GM21360 (cell line): Measurements from ENCODE around the gene RNF157.

Experiments used
- ATAC-seq: cut with Tn5 transposase; IDR thresholded peaks from one replicate; pipeline ENCODE4 v1.9.1; 2021; ENCODE audit warnings: mild to moderate bottlenecking, moderate library complexity; ENCODE audit not compliant: unreplicated experiment

RNF157 gene

DNA sequence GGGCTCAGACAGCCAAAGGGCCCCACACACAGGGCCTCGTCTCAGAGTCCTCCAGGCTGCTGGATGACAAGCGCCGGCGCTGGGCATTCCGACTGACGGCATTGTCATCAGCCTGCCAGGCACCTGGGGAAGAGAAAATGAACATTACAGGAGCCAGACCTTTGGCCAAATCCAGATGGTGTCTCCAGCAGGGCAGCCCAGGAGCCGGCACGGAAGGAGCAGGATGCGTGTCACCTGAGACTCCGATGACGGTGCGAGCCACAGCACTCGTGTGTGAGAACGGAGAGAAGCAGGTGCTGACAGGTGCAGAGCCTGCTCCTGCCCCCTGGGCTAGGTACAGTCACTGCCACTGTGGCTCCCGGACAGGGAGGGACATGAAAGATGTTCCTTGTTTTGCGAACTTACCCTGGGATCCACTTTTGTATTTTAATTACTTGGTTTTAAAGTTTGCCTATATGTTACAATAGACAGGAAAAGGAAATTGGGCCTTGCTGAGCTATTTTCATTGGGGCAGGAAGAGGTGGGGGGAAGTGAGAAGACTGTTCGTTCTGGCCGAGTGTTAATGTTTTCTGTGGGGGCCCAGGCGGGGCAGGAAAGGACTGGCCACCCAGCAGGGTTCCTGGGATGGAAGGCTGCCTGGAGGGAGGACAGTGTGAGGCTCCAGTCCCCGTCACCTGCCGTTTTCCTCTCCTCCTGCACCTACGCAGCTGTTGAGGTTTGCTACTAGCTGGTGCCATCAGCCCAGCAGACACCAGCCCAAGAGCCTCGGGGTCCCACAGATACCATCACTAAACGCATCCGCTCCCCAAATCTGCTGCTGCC lies 94.9 kb downstream of the RNF157 start:
- ATAC-seq: no peak

DNA sequence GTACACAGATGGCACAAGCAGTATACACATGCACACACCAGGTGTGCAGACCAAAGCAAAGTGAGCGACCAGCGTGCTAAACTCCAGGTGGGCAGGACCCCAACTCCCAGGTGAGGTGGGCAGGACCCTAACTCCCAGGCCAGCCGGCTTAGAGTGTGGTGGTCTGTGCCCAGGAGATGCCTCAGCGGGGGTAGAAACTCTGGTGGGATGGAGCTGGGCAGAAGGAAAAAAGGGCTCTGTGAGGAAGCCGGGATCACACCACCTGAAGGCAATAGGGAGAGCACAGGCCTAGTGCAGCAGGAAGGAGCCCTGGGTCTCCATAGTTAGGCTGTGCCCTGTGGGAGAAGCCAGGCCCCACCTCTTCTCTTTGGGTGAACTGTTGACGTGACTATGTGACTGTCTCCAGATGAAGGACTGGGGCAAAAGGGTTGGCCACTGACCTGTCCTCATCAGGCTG lies 97.7 kb downstream of the RNF157 start:
- ATAC-seq: no peak

DNA sequence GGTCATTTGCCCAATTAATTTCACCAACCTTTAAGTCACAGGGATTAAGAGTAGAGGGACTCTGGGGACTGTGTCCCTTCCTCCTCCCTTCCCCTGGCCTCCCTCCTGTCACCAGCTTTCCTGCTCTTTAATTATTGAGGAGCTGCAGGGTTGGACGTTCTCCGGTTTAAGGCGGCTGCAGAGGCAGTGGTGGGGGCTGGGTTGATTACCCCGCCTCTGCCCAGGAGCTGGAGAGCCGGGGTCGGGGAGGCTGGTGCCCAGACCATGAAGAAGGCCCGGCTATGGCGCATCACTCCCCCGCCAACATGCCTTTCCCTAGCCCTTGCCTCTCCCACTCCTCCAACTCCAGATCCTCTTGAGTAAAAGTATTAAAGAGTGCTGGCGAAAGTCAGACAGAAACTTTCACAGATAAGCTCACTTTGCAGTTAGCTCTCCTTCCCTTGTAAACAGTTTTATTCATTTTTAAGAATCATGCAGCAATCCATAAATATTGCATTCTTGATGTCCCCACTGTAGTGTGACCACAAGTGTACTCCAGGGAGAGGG lies 98.2 kb downstream of the RNF157 start:
- no peak for ATAC-seq

DNA sequence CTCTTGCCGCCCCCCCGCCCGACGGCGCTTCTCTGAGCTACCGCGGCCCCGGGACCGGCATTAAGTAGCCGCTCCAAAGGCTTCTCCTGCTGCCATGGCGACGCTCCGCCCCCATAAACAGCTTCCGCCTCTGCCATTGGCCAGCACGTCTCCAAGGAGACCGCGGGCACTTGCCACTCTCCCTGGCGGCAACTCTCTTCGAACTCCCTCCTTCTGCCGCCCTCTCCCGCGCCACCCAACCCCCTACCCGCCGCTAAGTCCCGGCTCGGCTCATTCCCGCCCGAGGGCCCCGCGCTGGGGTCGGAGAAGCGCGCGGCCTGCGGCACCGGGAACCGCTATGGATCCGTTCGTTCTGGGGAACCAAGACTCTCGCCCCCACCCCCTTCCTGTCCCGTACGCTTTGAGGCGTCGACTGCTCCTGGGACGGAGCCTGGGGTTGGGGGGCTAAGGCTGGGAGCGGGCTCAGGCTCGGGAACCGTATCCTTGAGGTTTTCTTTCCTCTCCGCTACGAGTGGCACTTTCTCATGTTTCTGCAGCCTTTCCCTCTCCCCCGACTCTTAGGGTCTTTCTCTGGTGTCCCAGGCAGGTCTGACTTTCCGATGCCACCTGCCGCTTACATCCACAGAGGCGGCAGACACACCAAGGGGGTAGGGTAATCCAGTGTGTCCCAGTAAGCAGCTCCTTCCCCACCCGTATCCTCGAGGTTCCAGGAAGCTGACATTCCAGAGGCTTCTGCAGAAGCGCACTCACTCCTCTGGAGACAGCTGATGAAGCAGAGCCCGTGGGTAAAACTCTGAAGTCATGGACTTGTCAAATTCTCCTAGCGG lies 98.9 kb downstream of the RNF157 start, which contains the start of gene FOXJ1:
TSS of gene FOXJ1 (minus strand) at position 34 of the 827 bp plus-strand sequence. CDS start 850 bp downstream, outside the sequence.
- no peak for ATAC-seq

DNA sequence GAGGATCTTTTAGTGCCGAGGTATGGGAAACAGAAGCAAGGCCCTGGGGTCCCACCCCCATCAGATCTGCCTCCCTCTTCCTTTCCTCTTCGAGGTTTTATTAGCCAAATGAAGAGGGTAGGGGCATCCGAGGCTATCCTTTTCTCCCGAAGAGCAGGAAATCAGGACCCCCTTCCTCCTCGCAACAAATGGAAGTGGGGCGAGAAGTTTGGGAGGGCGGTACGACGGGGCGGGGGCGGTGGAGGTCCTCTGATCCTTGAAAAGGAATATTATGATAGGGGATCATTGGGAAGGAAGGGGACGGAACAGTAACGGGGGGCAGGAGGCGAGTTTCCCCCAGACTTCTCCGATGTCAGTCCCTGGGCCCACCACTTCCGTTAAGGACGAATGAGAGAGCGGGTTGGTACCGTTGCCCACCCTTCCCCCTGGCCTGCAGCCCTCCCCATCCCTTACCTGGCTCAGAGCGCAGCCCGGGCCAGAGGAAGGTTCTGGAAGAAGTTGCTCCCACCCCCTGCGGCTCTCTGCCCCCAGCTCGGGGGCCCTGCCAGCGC lies 99.6 kb downstream of the RNF157 start:
- no peak for ATAC-seq

DNA sequence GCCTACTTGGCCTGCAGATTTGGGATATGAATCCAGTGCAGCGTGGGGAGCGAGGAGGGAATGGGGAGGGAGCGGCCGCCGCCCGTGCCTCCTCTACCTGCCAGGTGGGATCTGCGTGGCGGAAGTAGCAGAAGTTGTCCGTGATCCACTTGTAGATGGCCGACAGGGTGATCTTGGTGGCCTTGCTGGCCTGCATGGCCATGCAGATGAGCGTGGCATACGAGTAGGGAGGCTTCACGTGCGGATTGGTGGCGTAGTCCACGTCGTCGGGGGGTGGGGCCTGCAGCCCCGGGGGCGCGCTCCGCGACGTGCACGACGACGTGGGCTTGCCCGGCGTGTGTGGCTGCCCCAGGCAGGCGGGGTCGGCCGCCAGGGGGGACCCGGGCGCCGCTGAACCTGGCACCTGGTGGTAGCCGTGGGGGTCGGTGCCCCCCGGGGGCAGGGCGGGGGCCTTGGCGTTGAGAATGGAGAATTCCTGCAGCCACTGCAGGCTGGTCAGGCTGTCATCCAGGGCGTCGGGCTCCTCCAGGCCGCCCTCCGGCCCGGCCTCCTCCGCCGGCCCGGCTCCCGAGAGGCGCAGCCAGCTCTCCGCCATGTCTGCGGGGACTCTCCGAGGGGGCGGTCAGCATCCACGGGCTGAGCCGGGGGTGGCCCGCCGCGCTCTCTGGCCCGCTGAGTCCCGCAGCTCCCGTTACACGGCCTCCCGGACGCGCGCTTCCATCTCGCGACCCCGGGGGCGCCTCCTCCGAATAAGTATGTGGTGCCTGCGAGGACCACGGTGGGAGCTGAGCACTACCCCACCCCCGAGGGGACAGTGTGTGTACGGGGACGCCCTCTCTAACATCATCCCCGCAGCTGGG lies 100.3 kb downstream of the RNF157 start:
- ATAC-seq: no peak

DNA sequence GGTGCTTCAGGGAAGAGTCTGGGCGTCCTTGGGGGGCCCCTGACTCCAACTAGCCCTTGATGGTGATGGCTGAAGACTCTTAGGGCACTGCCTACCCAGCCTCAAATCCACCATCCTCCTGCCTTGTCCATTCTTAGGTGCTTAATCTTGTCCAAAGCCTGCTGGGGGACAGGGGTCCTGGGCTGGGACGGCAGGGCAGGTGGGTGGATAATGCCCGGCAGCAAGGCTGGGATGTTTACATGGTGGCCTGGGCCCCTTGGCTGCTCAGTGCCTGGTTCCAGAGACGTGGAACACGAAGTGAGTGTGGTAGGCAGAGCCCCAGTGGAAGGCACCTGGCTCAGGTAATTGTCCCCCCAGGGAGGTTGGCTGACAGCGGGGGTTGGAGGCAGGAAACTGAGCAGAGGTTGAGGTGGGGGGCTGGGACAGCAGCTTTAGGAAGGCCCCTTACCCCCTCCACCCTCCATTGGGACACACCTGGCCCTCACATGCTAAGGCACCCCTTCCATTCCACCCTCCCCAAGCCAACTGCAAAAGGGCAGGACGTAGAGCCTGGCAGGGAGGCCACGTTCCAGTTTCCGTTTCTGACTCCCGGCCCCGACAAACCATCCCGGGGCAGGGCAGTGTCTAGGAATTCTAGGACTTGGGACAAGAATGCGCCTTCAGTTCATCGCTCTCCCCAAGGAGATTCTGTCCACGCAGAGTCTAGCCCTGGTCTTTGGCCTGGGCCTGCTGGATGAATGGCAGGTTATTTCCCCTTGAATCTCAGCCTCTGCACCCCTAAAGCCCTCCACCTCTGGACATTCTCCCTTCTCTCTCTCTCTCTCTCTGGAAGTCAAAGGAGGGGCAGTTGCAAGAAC lies 101.2 kb downstream of the RNF157 start:
- ATAC-seq: no peak

DNA sequence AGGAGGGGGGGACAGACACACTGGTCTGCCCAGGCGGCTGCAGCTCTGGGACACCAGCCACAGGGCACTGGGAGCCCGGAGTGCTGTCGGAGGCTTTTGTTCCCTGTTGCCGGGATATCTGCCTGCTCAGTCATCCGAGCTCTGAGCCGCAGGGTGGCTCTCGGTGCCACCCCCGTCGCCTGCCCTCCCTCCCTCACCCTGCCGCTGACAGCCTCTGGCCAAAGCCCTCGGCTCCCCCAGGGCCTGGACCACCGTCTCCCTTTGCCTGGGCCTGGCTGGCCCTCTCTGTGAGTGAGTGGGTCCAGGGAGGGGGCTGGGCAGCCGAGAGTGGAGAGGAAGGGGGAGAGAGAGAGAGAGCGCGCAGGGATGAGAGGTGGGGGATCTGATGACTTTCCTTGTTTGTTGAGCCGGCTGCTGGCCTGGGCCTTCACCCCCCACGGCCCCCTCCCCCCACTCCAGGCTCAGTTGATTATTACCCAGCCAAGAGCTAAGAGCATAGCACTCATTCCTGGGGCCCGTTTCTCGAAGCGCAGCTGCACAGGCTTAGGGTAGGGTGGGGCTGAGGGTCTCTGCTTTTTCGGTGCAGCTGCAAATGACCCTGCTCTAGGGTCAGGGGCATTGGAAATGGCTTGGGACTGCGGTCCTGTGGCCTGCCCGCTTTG lies 101.9 kb downstream of the RNF157 start:
- no peak for ATAC-seq

DNA sequence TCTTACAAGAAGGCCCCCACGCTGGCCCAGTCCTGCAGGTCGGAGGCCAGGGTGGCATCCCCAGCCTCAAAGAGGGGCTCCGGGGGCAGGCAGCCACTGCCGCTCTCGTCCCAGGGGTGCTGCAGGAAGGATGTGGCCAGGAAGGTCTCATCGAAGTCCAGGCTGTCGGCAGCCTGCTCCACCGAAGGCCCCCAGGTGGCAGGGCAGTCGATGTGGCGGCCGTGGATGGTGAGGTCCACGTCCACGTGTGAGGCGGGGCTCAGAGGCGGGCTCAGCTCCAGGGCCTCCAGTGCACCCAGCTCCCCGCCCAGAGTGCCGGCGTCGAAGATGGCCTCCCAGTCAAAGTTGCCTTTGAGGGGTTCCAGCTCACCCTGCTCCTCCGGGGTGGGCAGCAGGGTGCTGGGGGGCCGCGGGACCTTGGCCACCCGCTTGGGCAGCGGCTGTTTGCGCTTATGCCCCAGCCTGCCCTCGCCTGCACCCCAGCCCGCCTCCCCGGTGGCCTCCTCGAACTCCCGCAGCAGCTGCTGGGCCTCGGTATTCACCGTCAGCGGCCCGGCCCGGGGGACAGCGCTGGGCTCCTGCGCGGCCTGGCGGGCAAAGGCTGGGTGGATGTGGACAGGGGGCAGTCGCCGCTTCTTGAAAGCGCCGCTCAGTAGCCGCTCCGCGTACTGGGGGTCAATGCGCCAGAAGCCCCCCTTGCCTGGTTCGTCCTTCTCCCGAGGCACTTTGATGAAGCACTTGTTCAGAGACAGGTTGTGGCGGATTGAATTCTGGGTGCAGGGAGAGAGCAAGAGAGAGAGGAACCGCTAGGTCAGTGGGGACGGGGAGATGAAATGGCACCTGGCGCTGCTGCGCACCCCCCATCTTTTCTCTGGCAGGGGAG lies 102.7 kb downstream of the RNF157 start:
- ATAC-seq: no peak

DNA sequence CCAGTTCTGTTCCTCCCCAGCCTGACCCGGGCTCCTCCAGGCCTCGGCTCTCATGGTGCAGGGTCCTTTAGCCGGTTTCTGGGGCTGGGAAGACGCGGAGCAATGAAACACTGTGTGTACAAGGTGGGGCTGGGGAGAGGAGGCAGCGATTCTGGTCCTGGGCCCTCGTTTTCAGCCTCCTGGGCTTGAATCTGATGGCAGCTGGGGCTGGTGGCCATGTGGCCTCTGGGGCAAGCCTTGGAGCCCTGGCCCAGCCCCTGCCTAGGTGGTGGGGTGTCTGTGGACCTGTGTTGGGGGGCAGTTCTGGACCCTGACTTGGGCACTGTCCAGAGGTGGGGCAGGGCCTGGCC lies 103.3 kb downstream of the RNF157 start:
- no peak for ATAC-seq

DNA sequence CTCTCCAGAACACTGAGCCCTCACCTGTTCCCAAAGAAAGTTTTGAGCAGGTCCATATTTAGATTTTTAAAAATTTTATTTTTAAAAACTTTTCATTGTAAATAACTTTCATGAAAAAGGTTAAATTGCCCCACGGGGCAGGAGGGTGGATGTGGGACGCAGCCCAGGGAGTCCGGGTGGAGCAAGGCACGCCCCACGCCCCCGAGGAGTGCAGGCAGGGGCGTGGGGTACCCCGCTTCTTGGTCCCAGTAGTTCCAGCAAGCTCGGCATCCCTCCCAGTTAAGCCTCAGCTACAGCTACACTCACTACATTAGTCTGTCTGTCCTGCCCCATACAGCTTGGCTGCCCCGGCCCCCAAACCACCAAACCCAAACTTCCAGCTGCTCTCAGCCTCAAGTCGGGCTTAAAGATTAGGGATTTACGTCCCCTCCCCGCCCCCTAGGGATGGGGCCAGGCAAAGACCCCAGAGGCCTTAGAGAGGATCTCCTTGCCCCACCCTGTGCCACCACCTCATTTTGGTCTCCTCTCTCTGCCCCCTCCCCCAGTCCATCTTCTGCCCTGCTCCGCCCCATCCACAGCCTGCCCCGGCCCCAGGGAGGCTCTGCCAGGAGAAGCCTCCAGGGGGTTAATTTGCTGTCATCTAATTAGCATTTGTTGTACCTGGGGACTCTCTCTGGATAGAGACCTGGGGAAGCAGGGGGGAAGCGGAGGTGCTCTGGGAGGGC lies 103.9 kb downstream of the RNF157 start:
- no peak for ATAC-seq

DNA sequence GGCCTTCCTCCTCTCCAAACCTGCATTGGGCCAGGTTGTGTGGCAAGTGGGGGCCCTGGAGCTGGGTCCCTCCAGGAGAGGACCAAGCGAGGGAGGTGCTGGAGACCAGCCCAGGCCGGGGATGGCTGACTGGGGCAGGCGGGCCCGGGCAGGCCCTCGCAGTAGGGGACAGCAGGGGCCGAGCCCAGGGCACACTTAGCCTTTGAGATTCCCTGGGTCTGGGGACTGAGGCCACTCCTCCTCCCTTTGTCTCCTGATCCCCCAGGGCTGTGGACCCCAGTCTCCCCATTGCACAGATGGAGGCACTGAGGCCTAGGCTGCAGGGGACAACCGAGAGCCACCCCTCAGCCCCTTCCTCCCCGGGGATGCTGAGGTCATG lies 104.5 kb downstream of the RNF157 start:
- ATAC-seq: no peak

DNA sequence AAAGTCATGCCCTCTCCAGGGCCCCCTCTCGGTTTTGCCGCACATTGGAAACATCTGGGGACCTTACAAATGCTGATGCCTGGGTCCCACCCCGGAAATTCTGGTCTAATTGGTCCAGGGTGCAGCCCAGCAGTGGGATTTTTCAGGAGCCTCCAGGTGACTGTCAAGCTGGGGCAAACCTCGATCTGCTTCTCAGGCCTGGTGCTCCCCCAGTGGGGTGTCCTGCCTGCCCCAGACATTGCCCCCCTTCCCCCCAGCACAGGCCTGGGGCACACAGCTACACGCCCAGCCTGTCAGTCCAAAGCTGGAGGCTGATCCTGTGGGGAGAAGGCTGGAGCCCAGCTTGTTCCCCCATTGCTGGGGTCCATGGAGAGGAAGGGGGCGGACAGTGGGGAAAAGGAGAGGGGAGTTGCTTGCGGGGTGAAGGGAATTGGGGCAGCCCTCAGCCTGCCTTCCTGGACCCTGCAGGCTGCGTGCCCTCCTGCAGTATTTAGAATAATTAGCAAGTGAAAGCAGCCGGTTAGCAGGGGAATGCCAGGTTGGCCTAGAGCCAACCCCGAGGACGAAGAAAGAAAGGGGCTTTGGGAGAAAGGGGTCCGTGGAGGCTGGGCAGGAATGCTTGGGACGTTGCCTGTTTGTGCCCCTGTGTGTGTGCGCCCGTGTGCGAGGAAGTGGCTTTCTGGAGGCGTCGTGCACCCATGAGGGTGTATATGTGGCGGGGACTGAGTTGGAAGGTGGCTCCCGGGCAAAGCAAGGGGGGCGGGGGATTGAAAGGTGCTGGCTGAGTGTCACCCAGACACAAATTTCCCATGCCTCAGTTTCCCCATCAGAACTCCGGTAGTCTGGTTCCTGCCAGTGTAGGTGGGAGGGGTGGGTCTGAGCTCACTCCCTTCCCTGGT lies 105.1 kb downstream of the RNF157 start:
- no peak for ATAC-seq

DNA sequence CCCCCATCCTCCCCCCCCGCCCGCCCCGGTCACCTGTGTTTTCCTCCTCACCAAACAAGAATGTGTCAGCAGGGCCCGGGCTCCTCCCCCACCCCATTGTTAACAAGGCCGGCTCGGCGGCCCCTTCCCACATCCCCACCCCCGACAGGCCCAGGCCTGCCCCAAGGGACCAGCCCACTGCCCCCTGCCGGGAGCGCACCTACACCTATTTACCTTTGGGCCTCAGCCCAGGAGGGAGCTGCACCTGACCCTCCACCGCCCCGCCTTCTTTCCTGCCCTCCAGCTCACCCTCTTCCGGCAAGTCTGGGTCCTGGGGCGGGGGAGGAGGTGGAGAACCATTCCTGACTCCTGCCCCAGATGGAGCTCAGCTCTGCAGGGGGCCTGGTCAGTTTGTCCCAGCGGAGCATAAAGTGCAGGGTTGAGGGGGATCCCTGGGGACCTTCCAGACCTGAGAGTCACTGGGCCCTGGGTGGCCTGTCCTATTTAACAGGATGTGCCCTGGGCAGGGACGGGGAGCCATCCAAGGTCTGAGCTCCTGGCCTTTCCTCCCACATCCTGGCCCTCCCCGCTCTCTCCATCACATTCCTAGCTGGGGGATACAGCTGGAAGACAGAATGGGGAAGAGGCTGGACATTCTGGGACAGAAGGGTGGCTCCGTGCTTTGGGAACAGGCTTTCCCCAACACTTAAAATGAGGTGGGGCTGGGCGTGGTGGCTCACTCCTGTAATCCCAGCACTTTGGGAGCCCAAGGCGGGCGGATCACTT lies 107.5 kb downstream of the RNF157 start:
- ATAC-seq: no peak

DNA sequence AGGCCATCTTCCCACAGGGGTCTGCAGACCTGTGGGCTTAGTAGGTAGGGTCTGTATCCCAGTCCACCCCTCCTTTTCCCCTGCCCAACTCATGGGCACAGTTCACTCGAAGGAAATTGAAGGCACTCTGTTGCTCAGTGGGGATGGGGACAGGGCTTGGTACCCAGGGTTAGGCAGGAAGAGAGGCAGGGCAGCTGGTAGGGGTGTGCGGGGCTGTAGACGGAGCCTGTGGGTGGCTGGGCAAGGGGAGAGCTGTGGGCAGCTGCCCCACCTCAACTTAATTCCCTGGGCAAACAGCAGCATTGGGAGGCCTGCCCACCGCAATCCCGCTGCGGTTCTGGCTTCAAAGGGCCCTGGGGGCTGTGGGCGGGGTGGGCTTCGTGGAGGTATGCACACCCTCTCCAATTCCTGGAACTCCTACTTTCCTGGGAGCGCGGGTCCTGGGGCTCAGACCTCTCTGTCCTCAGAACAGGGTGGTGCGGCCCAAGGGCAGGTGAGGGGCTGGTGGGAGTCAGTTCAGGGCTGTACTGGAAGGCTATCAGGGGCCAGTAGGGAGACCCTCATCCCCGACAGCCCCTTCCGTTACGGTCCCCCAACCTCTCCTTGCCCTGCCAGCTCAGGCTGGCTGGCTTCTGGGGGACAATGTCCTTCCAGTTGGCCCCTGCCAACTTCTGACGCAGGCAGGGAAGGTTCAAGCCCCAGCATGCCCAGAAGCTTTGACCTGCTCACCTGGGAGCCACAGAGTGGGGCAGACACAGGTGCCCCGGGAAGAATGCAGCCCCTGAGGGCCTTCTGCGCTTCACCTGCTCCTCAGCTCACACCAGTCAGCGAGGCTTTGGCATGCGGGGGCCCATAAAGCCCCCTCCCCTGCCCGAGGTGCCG lies 108.4 kb downstream of the RNF157 start:
- ATAC-seq: no peak
